ENCODE data around the gene FALEC. TPM values are rescaled to one million over a fixed set of nuclear protein-coding genes. Genes with fewer than 3 reads are reported as not detected.

FALEC gene
- polyA plus RNA-seq, 2 of the 4 experiments (the other 2 are of a cell fraction), result 0.36 to 0.80 TPM

- TF ChIP-seq MAX (IDR thresholded peaks at IDR 0.05) (peak; percentile 93), MAFK (IDR thresholded peaks at IDR 0.05; ENCODE audit: partially characterized antibody) (no peak), HOXB5 (CRISPR knock-in tag; IDR thresholded peaks at IDR 0.05) (no peak), TP53 (CRISPR knock-in tag; IDR thresholded peaks at IDR 0.05) (no peak), NR3C1 (IDR thresholded peaks at IDR 0.05) (no peak), HEYL (CRISPR knock-in tag; IDR thresholded peaks at IDR 0.05) (no peak), FOXS1 (CRISPR knock-in tag; IDR thresholded peaks at IDR 0.05) (no peak), FOSB (CRISPR knock-in tag; IDR thresholded peaks at IDR 0.05) (no peak), EHMT2 (IDR thresholded peaks at IDR 0.05; ENCODE audit: low read depth) (no peak), RNF2 (IDR thresholded peaks at IDR 0.05; ENCODE audit: borderline replicate concordance, low read depth) (no peak), E2F6 (IDR thresholded peaks at IDR 0.05; ENCODE audit: borderline replicate concordance, low read depth) (peak; percentile 73), CTCF (IDR thresholded peaks at IDR 0.05) (no peak), JUNB (IDR thresholded peaks at IDR 0.05) (no peak), SMC3 (IDR thresholded peaks at IDR 0.05) (no peak), MAZ (IDR thresholded peaks at IDR 0.05; ENCODE audit: borderline replicate concordance, low read depth, low read length) (0 out of 2 replicates have a peak, but pooled peaks have one; percentile 15), MYC (IDR thresholded peaks at IDR 0.05; ENCODE audit: borderline replicate concordance, low read length) (peak; percentile 62; the same call in 1 of the 2 replicates), ESRRA (IDR thresholded peaks at IDR 0.05; ENCODE audit: borderline replicate concordance, low read length) (no peak), EP300 (IDR thresholded peaks at IDR 0.05) (no peak), GATA3 (IDR thresholded peaks at IDR 0.05; ENCODE audit: borderline replicate concordance) (no peak), RARB (CRISPR knock-in tag; IDR thresholded peaks at IDR 0.05) (no peak), KDM1A (IDR thresholded peaks at IDR 0.05; ENCODE audit: low read depth) (no peak), ZFP36 (IDR thresholded peaks at IDR 0.05; ENCODE audit: borderline replicate concordance, partially characterized antibody) (no peak), RFX5 (IDR thresholded peaks at IDR 0.05) (0 out of 2 replicates have a peak, but pooled peaks have one; percentile 36), RCOR1 (IDR thresholded peaks at IDR 0.05; ENCODE audit: low read depth, low read length) (no peak), SREBF2 (IDR thresholded peaks at IDR 0.05) (no peak), CBX2 (IDR thresholded peaks at IDR 0.05; ENCODE audit: borderline replicate concordance, low read depth) (no peak), ATOH8 (CRISPR knock-in tag; IDR thresholded peaks at IDR 0.05; ENCODE audit: low read depth) (no peak)
Observed at GRCh38 chr1:150515328-150516049, at the start of gene FALEC (continued).

GRCh38 chr1:150466964-150467363 lies 48.6 kb upstream of the FALEC start:
- CTCF ChIA-PET, result no interaction called here
- DNase-seq (ENCODE audit: low read depth in 1 of 2, low spot score in 1 of 2), result no peak
- H3K4me1 ChIP-seq, result no peaks in the 10 kb centered on the region

More at GRCh38 chr1:150466964-150467363, 48.6 kb upstream of the FALEC start:
- POLR2A ChIA-PET, result no interaction called here
- no peak overlapping the region for H3K4me2 ChIP-seq
- ATAC-seq (no peak), FAIRE-seq (no peak)
- no peak overlapping the region for H3K27ac ChIP-seq
- TF ChIP-seq MYC (IDR thresholded peaks at IDR 0.05; ENCODE audit: borderline replicate concordance, low read length) (no peak), POLR2AphosphoS2 (conservative IDR thresholded peaks at IDR 0.05; ENCODE audit: low read length) (no peak), MAX (IDR thresholded peaks at IDR 0.05) (no peak)
- H3K9me3 ChIP-seq, result no peaks in the 10 kb centered on the region
- no peak overlapping the region for H3K4me3 ChIP-seq
